GM19397 (cell line): ENCODE data around the gene CCDC175.

ENCODE experiments used
- ATAC-seq: cut with Tn5 transposase; IDR thresholded peaks from one replicate; pipeline ENCODE4 v1.9.1; 2021; ENCODE audit warnings: mild to moderate bottlenecking, moderate library complexity; ENCODE audit not compliant: unreplicated experiment

CCDC175 gene

GRCh38 chr14:59483363-59483762 is 93.2 kb downstream of the CCDC175 start:
- no peak for ATAC-seq

DNA sequence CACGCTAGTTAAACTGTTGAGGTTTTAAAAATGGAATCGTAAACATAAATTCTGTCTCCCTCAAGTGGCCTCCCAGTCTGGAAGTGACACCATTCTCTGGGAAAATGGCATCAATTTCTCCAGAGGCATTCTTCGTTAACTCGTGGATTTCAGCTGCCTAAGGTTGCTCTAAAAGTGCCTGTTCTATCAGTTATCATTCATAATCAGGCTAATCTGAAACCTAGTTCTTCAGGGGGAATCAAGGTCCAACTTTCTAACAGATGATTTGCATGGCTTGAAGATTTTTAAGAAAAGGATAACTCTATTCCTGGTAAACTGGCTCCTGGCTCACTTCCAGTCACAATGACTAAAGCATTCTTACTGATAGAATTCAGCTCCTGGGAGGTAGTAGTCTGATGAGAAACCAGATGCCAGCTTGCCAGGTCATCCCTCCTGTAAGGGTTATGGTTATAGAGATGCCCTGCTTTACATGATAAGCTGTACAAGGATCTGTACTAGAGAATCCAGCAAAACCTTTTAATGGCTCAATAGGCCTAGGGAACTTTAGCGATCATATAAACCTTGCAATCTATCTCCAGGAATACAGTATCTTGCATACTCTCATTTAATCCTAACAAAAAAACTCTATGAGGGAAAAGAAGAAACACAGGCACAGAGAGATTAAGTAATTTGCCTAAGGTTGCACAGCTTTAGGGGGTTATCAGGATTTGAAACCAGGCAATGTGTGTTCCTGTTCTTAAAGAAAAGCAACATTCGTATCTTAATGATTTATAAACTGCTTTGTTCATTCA is 93.9 kb downstream of the CCDC175 start:
- ATAC-seq = no peak

DNA sequence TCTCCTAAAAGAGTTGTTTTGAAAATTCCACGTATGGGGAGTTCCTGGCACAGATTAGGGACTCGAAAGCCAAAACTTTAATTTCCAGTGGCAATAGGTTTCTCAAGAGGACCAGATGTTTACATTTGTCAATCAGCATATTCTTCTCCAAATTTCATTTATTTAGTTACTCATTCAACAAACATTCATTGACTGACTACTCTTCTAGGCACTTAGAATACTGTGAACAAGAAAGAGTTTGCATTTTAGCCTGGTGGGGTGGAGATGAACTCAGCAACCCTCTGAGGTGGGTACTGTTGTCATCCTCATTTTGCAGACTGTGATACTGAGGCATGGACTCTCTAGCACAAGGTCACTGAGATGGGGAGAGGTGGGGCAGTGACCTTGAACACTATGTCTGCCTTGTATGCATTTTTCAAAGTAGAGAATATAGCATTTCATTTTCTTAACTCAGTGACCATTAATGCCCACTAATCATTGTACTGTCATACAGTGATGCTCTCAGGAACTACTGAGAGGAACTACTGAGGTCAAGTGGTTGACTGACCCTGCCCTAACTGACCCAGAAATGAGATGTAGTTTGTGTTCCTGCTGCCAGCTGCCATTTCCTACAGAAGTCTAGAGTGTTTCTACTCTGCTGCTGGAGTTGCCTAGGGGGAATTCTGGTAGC is 94.6 kb downstream of the CCDC175 start:
- ATAC-seq = no peak

GRCh38 chr14:59481407-59481806 is 95.2 kb downstream of the CCDC175 start:
- no peak for ATAC-seq

- ATAC-seq = no peak
Measured at GRCh38 chr14:59480166-59480565, 96.4 kb downstream of the CCDC175 start.

DNA sequence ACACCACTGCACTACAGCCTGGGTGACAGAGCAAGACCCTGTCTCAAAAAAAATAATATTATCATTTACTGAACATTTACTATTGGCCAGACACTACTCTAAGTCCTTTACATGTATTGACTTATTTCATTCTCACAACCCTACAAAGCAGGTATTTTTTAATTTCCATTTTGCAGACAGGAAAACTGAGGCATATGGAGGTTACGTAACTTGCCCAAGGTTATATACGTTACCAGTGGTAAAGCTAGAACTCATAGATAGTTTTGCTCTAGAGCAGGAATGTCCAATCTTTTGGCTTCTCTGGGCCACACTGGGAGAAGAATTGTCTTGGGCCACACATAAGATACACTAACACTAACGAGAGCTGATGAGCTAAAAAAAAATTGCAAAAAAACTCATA is 98.1 kb downstream of the CCDC175 start:
- no peak for ATAC-seq

- no peak for ATAC-seq
Measured at GRCh38 chr14:59475709-59476108, 100.9 kb downstream of the CCDC175 start.

DNA sequence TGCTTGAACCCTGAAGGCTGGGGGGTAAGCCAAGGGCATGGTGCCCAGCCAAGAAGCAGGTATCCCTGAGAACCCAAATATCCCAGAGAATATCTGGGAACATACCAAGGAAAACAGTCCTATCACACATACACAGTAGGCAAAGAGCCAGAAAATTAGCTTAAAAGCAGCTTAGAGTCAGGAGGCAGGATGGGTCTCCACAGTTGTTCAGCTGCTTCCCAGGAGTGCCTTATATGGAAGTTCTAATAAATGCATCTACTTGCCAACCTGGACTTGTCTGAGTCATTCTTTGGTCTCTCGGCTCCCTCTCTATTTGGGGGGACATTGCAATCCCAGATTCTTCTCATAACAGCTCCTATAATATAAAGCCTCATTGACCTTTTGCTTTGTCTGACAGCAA is 102.4 kb downstream of the CCDC175 start:
- ATAC-seq = no peak

- peak; percentile 39 for ATAC-seq
Measured at GRCh38 chr14:59465316-59466135, 111.1 kb downstream of the CCDC175 start, which contains the start of gene GPR135. Gene GPR135 (minus strand): TSS chr14:59465380. CDS start chr14:59465226, 154 bp downstream.

DNA sequence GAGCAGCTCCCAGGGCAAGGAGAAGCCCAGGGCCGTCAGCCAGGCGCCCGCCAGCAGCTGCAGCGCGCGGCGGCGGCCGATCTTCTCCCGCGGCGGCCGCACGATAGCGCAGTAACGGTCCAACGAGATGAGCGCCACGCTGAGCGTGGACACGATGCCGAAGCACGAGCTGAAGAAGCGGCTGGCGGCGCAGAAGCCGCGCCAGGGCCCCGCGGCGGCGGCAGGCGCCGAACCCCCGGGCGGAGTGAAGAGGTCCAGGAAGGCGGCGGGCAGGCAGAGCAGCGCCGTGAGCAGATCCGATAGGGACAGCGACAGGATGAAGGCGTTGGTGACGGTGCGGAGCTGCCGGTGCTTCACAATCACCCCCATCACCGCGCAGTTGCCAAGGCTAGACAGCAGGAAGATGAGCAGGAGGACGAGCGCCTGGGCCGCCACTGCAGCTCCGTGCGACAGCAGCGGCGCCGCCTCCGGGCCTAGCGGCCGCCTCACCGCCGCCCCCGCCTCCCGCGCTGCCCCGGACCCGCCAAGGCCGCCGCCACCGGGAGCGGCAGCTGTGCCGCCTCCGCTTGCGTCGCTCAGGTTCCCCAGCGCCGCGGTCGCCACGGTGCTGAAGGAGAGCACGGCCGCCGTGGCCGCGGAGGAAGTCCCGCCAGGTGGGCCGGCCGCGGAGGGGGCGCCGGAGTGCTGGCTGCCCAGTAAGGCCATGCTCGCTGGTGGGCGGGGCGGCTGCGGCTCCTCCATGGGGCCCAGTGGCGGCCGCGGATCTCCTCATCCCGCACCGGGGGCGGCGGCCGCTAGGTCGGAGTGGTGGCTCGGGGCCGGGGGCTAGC is 111.9 kb downstream of the CCDC175 start:
- peak; percentile 60 for ATAC-seq

- peak; percentile 34 for ATAC-seq
Measured at GRCh38 chr14:59463787-59464485, 112.7 kb downstream of the CCDC175 start.

DNA sequence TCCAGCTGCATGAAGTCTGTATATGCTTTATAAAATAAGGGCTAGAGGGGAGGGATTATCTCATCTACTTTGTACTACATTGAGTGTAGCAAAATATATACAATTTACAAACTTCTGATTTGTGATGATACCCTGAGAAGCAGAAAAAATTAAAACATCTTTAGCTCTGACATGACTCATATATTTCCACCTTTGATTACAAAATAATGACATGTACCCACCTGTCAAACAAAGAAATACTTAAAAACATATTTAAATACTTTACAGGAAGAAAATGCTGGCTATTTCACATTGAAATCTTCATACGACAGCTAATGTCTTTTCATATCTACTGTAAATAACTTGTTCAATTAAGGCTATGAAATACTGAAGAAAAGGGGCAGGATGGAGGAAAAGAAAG is 114.7 kb downstream of the CCDC175 start:
- ATAC-seq = no peak

DNA sequence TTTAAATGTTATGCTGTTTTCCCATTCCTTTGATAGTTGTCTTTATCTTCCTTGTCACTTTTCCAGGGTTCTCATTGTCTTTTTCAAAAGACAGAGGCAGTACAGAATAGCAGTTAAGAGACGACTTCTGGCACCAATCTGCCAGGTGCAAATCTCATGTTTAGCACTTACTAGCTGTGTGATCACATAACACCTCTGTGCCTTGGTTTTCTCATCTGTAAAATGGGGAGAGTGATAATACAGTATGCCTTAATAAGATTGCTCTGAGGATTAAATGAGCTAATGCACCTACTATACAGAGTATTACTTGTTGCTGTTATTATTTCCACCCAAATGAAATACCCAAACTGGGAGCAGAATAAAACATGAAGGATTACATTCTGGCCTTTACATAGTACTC is 116.2 kb downstream of the CCDC175 start:
- ATAC-seq = no peak

- ATAC-seq = no peak
Measured at GRCh38 chr14:59458486-59458885, 118.1 kb downstream of the CCDC175 start.

DNA sequence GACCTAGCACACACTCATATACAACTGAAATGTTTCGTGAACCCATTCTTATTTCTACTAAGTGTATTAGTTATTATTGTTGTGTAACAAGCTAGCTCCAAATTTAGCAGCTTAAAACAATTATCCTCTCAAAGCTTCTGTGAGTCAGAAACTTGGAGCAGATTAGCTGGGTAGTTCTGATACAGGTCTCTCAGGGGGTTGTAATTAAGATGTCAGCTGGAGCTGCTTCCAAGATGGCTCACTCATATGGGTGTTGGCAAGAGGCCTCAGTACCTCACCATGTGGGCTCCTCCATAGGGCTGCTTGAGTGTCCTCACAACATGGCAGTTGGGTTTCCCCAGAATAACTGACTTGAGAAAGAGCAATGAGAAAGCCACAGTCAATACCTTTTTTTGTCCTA is 121.2 kb downstream of the CCDC175 start:
- no peak for ATAC-seq
